ENCODE measurements around the gene DACT3.

DACT3 gene

GRCh38 chr19:46609511-46610412 lies 51.2 kb downstream of the DACT3 start:
- DNase-seq, result peak in 1 of 3 experiments; percentile 10

GRCh38 chr19:46608581-46609345 lies 52.2 kb downstream of the DACT3 start:
- peak in 1 of 3 experiments; percentile 10 for DNase-seq

- DNase-seq, result no peak
Observed at GRCh38 chr19:46608178-46608577, 52.8 kb downstream of the DACT3 start.

- DNase-seq, result no peak
Observed at GRCh38 chr19:46607448-46607841, 53.5 kb downstream of the DACT3 start.

GRCh38 chr19:46606681-46607447 lies 54.1 kb downstream of the DACT3 start:
- DNase-seq, result no peak

- DNase-seq, result no peak
Observed at GRCh38 chr19:46606019-46606418, 55.0 kb downstream of the DACT3 start.

GRCh38 chr19:46605356-46605821 lies 55.6 kb downstream of the DACT3 start:
- DNase-seq, result no peak

- DNase-seq, result no peak
Observed at GRCh38 chr19:46604781-46605355, 56.1 kb downstream of the DACT3 start.

GRCh38 chr19:46603752-46604231 lies 57.2 kb downstream of the DACT3 start:
- no peak for DNase-seq

GRCh38 chr19:46603195-46603637 lies 57.8 kb downstream of the DACT3 start:
- DNase-seq, result no peak

- no peak for DNase-seq
Observed at GRCh38 chr19:46602392-46603194, 58.4 kb downstream of the DACT3 start.

GRCh38 chr19:46601318-46602224 lies 59.4 kb downstream of the DACT3 start, which contains the start of gene CALM3:
TSS of gene CALM3 (plus strand) at chr19:46601330. CDS start at chr19:46601435, 105 bp downstream.
- peak in 2 of 3 experiments; percentile 19 to 62 for DNase-seq

GRCh38 chr19:46600384-46601317 lies 60.3 kb downstream of the DACT3 start:
- DNase-seq, result peak; percentile 97 to 99 (median 97)

GRCh38 chr19:46599716-46600373 lies 61.1 kb downstream of the DACT3 start:
- DNase-seq, result no peak

GRCh38 chr19:46598372-46598917 lies 62.5 kb downstream of the DACT3 start:
- no peak for DNase-seq

All from NCI-H1417 (cell line).